H9 (cell line): Measurements from ENCODE around the gene CCSER1. TPM values are rescaled to one million over a fixed set of nuclear protein-coding genes. Genes with fewer than 3 reads are reported as not detected.

Source experiments
- DNase-seq: peaks from one replicate; pipeline ENCODE4 v3.0.0-alpha.2; 2017
- H2AFZ ChIP-seq: one replicate; pipeline ENCODE4 v1.6.1; 2013; ENCODE audit warnings: mild to moderate bottlenecking, low read length, control low read depth, moderate library complexity
- H2AK5ac ChIP-seq: 2 replicates; pipeline ENCODE4 v1.6.1; 2013; ENCODE audit warnings: low read length, control low read depth, mixed read lengths; ENCODE audit not compliant: insufficient read length
- H2BK120ac ChIP-seq: one replicate; pipeline ENCODE4 v1.6.1; 2013; ENCODE audit warnings: low read depth, mild to moderate bottlenecking, low read length, control low read depth, inconsistent platforms; ENCODE audit not compliant: poor library complexity, severe bottlenecking
- H2BK12ac ChIP-seq: 2 replicates; pipeline ENCODE4 v1.6.1; 2013; ENCODE audit warnings: low read length, control low read depth, mixed read lengths, low read depth; ENCODE audit not compliant: insufficient read length
- H2BK15ac ChIP-seq: 2 replicates; pipeline ENCODE4 v1.6.1; 2013; ENCODE audit warnings: low read depth, low read length, control low read depth
- H2BK20ac ChIP-seq: one replicate; pipeline ENCODE4 v1.6.1; 2013; ENCODE audit warnings: low read depth, mild to moderate bottlenecking, low read length, control low read depth, inconsistent platforms; ENCODE audit not compliant: poor library complexity, severe bottlenecking
- H2BK5ac ChIP-seq: 2 replicates; pipeline ENCODE4 v1.6.1; 2013; ENCODE audit warnings: low read length, control low read depth, mixed read lengths; ENCODE audit not compliant: insufficient read length
- H3K14ac ChIP-seq: 2 replicates; pipeline ENCODE4 v1.6.1; 2013; ENCODE audit warnings: low read length, control low read depth; ENCODE audit not compliant: insufficient read depth
- H3K18ac ChIP-seq: 2 replicates; pipeline ENCODE4 v1.6.1; 2013; ENCODE audit warnings: low read depth, mild to moderate bottlenecking, mixed read lengths, low read length, control low read depth; ENCODE audit not compliant: insufficient read length
- H3K23ac ChIP-seq: 2 replicates; pipeline ENCODE4 v1.6.1; 2013; ENCODE audit warnings: low read length, control low read depth, mixed read lengths, low read depth; ENCODE audit not compliant: insufficient read length
- H3K23me2 ChIP-seq: 2 replicates; pipeline ENCODE4 v1.6.1; 2013; ENCODE audit warnings: low read depth, mild to moderate bottlenecking, mixed read lengths, low read length, control low read depth; ENCODE audit not compliant: insufficient read length, poor library complexity, severe bottlenecking
- H3K27ac ChIP-seq: 2 replicates; pipeline ENCODE4 v1.5.1; 2013; ENCODE audit warnings: low read length, control low read depth, mixed read lengths, low read depth; ENCODE audit not compliant: insufficient read length
- H3K27me3 ChIP-seq: 2 replicates; pipeline ENCODE4 v1.6.1; 2013; ENCODE audit warnings: low read length, control low read depth, inconsistent platforms; ENCODE audit not compliant: insufficient read depth
- H3K4ac ChIP-seq: 2 replicates; pipeline ENCODE4 v1.6.1; 2013; ENCODE audit warnings: low read depth, mild to moderate bottlenecking, control low read depth, inconsistent platforms, low read length, moderate library complexity
- H3K4me1 ChIP-seq: 2 replicates; pipeline ENCODE4 v1.6.1; 2013; ENCODE audit warnings: low read length, control low read depth, inconsistent platforms; ENCODE audit not compliant: insufficient read depth
- H3K4me2 ChIP-seq: 2 replicates; pipeline ENCODE4 v1.6.1; 2013; ENCODE audit warnings: low read length, control low read depth, mixed read lengths; ENCODE audit not compliant: insufficient read length, insufficient read depth
- H3K56ac ChIP-seq: 2 replicates; pipeline ENCODE4 v1.6.1; 2013; ENCODE audit warnings: low read depth, mild to moderate bottlenecking, mixed read lengths, low read length, control low read depth; ENCODE audit not compliant: insufficient read length
- H3K79me1 ChIP-seq: 2 replicates; pipeline ENCODE4 v1.6.1; 2013; ENCODE audit warnings: low read depth, mild to moderate bottlenecking, moderate library complexity, low read length, control low read depth, inconsistent platforms; ENCODE audit not compliant: insufficient read depth, poor library complexity, severe bottlenecking
- H3K79me2 ChIP-seq: 2 replicates; pipeline ENCODE4 v1.6.1; 2013; ENCODE audit warnings: low read length, control low read depth, inconsistent platforms; ENCODE audit not compliant: insufficient read depth
- H3K9ac ChIP-seq: 2 replicates; pipeline ENCODE4 v1.6.1; 2013; ENCODE audit warnings: low read length, control low read depth, mixed read lengths; ENCODE audit not compliant: insufficient read length; ENCODE audit errors: extremely low read depth
- H3K9me3 ChIP-seq: one replicate; pipeline ENCODE4 v1.6.1; 2013; ENCODE audit warnings: low read depth, low read length, inconsistent platforms; ENCODE audit not compliant: control insufficient read depth
- H3T11ph ChIP-seq: one replicate; pipeline ENCODE4 v1.6.1; 2013; ENCODE audit warnings: mild to moderate bottlenecking, low read length, control low read depth, inconsistent platforms
- H4K20me1 ChIP-seq: one replicate; pipeline ENCODE4 v1.6.1; 2013; ENCODE audit not compliant: control insufficient read depth, insufficient read length, insufficient read depth
- H4K5ac ChIP-seq: 2 replicates; pipeline ENCODE4 v1.6.1; 2013; ENCODE audit warnings: low read depth, mild to moderate bottlenecking, mixed read lengths, low read length, control low read depth; ENCODE audit not compliant: insufficient read length
- H4K8ac ChIP-seq: replicated peaks from 2 replicates; pipeline ENCODE4 v1.6.1; 2013; ENCODE audit warnings: low read length, control low read depth, mixed read lengths, low read depth; ENCODE audit not compliant: insufficient read length
- H4K91ac ChIP-seq: 2 replicates; pipeline ENCODE4 v1.6.1; 2013; ENCODE audit warnings: low read depth, mild to moderate bottlenecking, moderate library complexity, mixed read lengths, low read length, control low read depth; ENCODE audit not compliant: insufficient read length
- H3K27ac Mint-ChIP-seq, 3 experiments: 2 replicates in 2 of 3; 3 replicates in 1 of 3; pipeline ENCODE4 v1.8.0; 2020 to 2021; ENCODE audit warnings: mixed read lengths in 3 of 3, mild to moderate bottlenecking in 1 of 3, moderate library complexity in 1 of 3
- H3K27me3 Mint-ChIP-seq: 2 replicates; pipeline ENCODE4 v1.8.0; 2021; ENCODE audit warnings: low read depth, mild to moderate bottlenecking, moderate library complexity, mixed read lengths
- H3K36me3 Mint-ChIP-seq, 3 experiments: 2 replicates in 2 of 3; 3 replicates in 1 of 3; pipeline ENCODE4 v1.8.0; 2020 to 2021; ENCODE audit warnings: low read depth in 3 of 3, mixed read lengths in 3 of 3; ENCODE audit not compliant: insufficient read depth in 1 of 3
- H3K4me1 Mint-ChIP-seq, 2 experiments: 2 replicates each; pipeline ENCODE4 v1.8.0; 2020; ENCODE audit warnings: mixed read lengths in 2 of 2
- H3K4me3 Mint-ChIP-seq, 2 experiments: 2 replicates in 1 of 2; 3 replicates in 1 of 2; pipeline ENCODE4 v1.8.0; 2020 to 2021; ENCODE audit warnings: mild to moderate bottlenecking in 2 of 2, mixed read lengths in 2 of 2, moderate library complexity in 1 of 2
- H3K9me3 Mint-ChIP-seq, 2 experiments: 2 replicates in 1 of 2; 3 replicates in 1 of 2; pipeline ENCODE4 v1.8.0; 2020; ENCODE audit warnings: mild to moderate bottlenecking in 2 of 2, mixed read lengths in 2 of 2, moderate library complexity in 1 of 2
- CTCF ChIP-seq: fragments of 200-600 bp; sonication (generic); conservative IDR thresholded peaks from 3 replicates; pipeline ENCODE4 v1.8.0; 2021; ENCODE audit warnings: antibody characterized with exemption, mild to moderate bottlenecking
- WGBS: extraction: QIAGEN DNeasy Blood & Tissue Kit; methylation state at CpG from one replicate; pipeline ENCODE4 v1.1.7; 2013; ENCODE audit warnings: missing lambda C conversion rate, low lambda C conversion rate, mixed read lengths; ENCODE audit not compliant: insufficient read length; ENCODE audit errors: extremely low coverage; 5-methylcytosine and 5-hydroxymethylcytosine counted together
- total RNA-seq: library from RNA; stranded (reverse); gene quantifications from 2 replicates; pipeline ENCODE4 v1.2.1, GENCODE V29; 2021

The CCSER1 gene
- total RNA-seq, 1 experiment from 2014 or later, result 0.37 TPM

- no peak overlapping the region for H3K4me2 ChIP-seq
- H3T11ph ChIP-seq, result no peak overlapping the region
- H3K14ac ChIP-seq, result no peak overlapping the region
- H2AK5ac ChIP-seq, result no peak overlapping the region
- no peak overlapping the region for H3K27ac ChIP-seq
- no peaks in the 10 kb centered on the region for H3K9me3 ChIP-seq
- no CpG with 5 or more reads among the region's 2 CpGs for WGBS
- H2BK15ac ChIP-seq, result no peak overlapping the region
- H4K20me1 ChIP-seq, result no peaks in the 10 kb centered on the region
- H3K4me3 Mint-ChIP-seq, result no peak overlapping the region
- H4K5ac ChIP-seq, result no peak overlapping the region
- H2BK5ac ChIP-seq, result no peak overlapping the region
- no peaks in the 10 kb centered on the region for H3K79me1 ChIP-seq
- H3K9me3 Mint-ChIP-seq, result no peaks in the 10 kb centered on the region; a peak in 1 of 5 replicates
- no peak overlapping the region for H4K91ac ChIP-seq
- no peak overlapping the region for H3K23ac ChIP-seq
- no peak overlapping the region for H3K56ac ChIP-seq
- H2BK120ac ChIP-seq, result no peak overlapping the region
- no peaks in the 10 kb centered on the region for H3K4me1 ChIP-seq
- no peaks in the 10 kb centered on the region for H3K27me3 Mint-ChIP-seq
- H2BK12ac ChIP-seq, result no peak overlapping the region
- no peak overlapping the region for H3K4ac ChIP-seq
- H3K18ac ChIP-seq, result no peak overlapping the region
- peaks cover 0 to 4% of the 10 kb centered on the region in 2 experiments; a peak in 1 of 4 replicates for H3K4me1 Mint-ChIP-seq
- no peak overlapping the region for H2AFZ ChIP-seq
- no peak for DNase-seq
- H4K8ac ChIP-seq, result no peak overlapping the region
- 0 out of 7 replicates have a peak, but pooled peaks cover 0 to 7% (median 0%) of the 10 kb centered on the region in 3 experiments for H3K36me3 Mint-ChIP-seq
- TF ChIP-seq CTCF, result peak; percentile 85
- H3K27me3 ChIP-seq, result no peaks in the 10 kb centered on the region
- no peak overlapping the region for H3K9ac ChIP-seq
- H3K79me2 ChIP-seq, result no peaks in the 10 kb centered on the region
- no peaks in the 10 kb centered on the region for H3K23me2 ChIP-seq
- no peak overlapping the region for H3K27ac Mint-ChIP-seq
- H2BK20ac ChIP-seq, result no peak overlapping the region
Observed at GRCh38 chr4:90419124-90419711, 292.0 kb downstream of the CCSER1 start.
